HCT116 (cell line): Measurements from ENCODE around the gene SRPK2. TPM values are rescaled to one million over a fixed set of nuclear protein-coding genes. Genes with fewer than 3 reads are reported as not detected.

Source experiments
- ATAC-seq: fragments of 200-7000 bp; cut with Tn5 transposase; 2 replicates; pipeline ENCODE4 v1.9.1; 2020; ENCODE audit warnings: mild to moderate bottlenecking, moderate library complexity
- BruUV-seq: library from RNA; stranded (reverse); fragments of 400-500 nt; replicated peaks from 2 replicates; lab custom pipeline; 2021; lab: Mats Ljungman, UMichigan
- CTCF ChIA-PET: fragments of 300-600 bp; sonication (Branson Sonifier 250); formaldehyde crosslinking; loops from one replicate; lab custom pipeline; 2021; ENCODE audit warnings: antibody characterized with exemption; lab: Charles Lee
- POLR2A ChIA-PET: fragments of 300-600, 350-600 bp; sonication (Branson Sonifier 250); formaldehyde crosslinking; loops from one replicate; lab custom pipeline; 2021; ENCODE audit warnings: antibody characterized with exemption; lab: Charles Lee
- RAD21 ChIA-PET, 2 experiments: fragments of 300-600 bp; sonication (Branson Sonifier 250); formaldehyde crosslinking; loops; one replicate each; lab custom pipeline; 2023; ENCODE audit warnings: low total read pairs in 2 of 2; ENCODE audit not compliant: uncharacterized antibody in 2 of 2, unreplicated experiment in 2 of 2, low non-redundant PET in 1 of 2; lab: Charles Lee
- DNase-seq: peaks from one replicate; pipeline ENCODE4 v3.0.0-alpha.2; 2010; ENCODE audit warnings: low read depth, low spot score
- H2AFZ ChIP-seq: fragments of 200-600 bp; shearing (Covaris generic), sonication (generic); 2 replicates; pipeline ENCODE4 v1.6.1; 2017; ENCODE audit warnings: low read depth, mixed run types, mixed read lengths, antibody characterized with exemption, low read length; ENCODE audit not compliant: poor library complexity, severe bottlenecking
- H3K27ac ChIP-seq: 2 replicates; pipeline ENCODE4 v1.5.1; 2012; ENCODE audit warnings: low read depth, low read length
- H3K27me3 ChIP-seq: fragments of 200-600 bp; sonication (generic); 2 replicates; pipeline ENCODE4 v1.6.1; 2016; ENCODE audit warnings: mixed run types, low read length, mixed read lengths; ENCODE audit not compliant: insufficient read depth
- H3K36me3 ChIP-seq, 2 experiments: fragments of 200-500 bp in 1 of 2; fragments of 200-600 bp in 1 of 2; sonication (Bioruptor generic) in 1 of 2; sonication (generic) in 1 of 2; 2 replicates each; pipeline versions ENCODE4 v1.5.1 to v1.6.1; 2014 to 2016; ENCODE audit warnings: low read length in 2 of 2, inconsistent platforms in 1 of 2, mixed read lengths in 1 of 2, mixed run types in 1 of 2; ENCODE audit not compliant: insufficient read depth in 2 of 2, control insufficient read depth in 1 of 2
- H3K4me1 ChIP-seq, 2 experiments: fragments of 200-600 bp in 1 of 2; sonication (generic) in 1 of 2; 2 replicates each; pipeline versions ENCODE4 v1.5.1 to v1.6.1; 2012 to 2017; ENCODE audit warnings: low read length in 2 of 2, inconsistent platforms in 1 of 2, mild to moderate bottlenecking in 1 of 2, mixed read lengths in 1 of 2, mixed run types in 1 of 2, moderate library complexity in 1 of 2; ENCODE audit not compliant: insufficient read depth in 2 of 2, control insufficient read depth in 1 of 2
- H3K4me2 ChIP-seq: fragments of 200-600 bp; sonication (generic); 2 replicates; pipeline ENCODE4 v1.6.1; 2017; ENCODE audit warnings: mixed run types, low read length, mixed read lengths
- H3K4me3 ChIP-seq, 2 experiments: fragments of 200-600 bp in 1 of 2; sonication (generic) in 1 of 2; replicated peaks in 1 of 2; 2 replicates each; pipeline ENCODE4 v1.5.1; 2011 to 2016; ENCODE audit warnings: low read length in 2 of 2, control low read depth in 1 of 2, low read depth in 1 of 2, mild to moderate bottlenecking in 1 of 2, mixed read lengths in 1 of 2, mixed run types in 1 of 2
- H3K79me2 ChIP-seq: fragments of 200-600 bp; sonication (generic); 2 replicates; pipeline ENCODE4 v1.6.1; 2017; ENCODE audit warnings: mild to moderate bottlenecking, mixed run types, low read length, moderate library complexity, mixed read lengths; ENCODE audit not compliant: insufficient read depth
- H3K9ac ChIP-seq: fragments of 200-600 bp; sonication (generic); 2 replicates; pipeline ENCODE4 v1.6.1; 2016; ENCODE audit warnings: low read length, mixed read lengths
- H3K9me2 ChIP-seq: fragments of 200-600 bp; sonication (generic), shearing (Covaris generic); 2 replicates; pipeline ENCODE4 v1.6.1; 2017; ENCODE audit warnings: mixed run types, mild to moderate bottlenecking, moderate library complexity; ENCODE audit not compliant: insufficient read depth
- H3K9me3 ChIP-seq, 2 experiments: fragments of 200-500 bp in 1 of 2; fragments of 200-600 bp in 1 of 2; sonication (Bioruptor generic) in 1 of 2; sonication (generic) in 1 of 2; 2 replicates each; pipeline ENCODE4 v1.6.1; 2014 to 2017; ENCODE audit warnings: low read length in 2 of 2, mixed read lengths in 2 of 2, inconsistent platforms in 1 of 2, low read depth in 1 of 2, mild to moderate bottlenecking in 1 of 2, mixed run types in 1 of 2, moderate library complexity in 1 of 2; ENCODE audit not compliant: control insufficient read depth in 1 of 2, insufficient read depth in 1 of 2
- H4K20me1 ChIP-seq: fragments of 200-600 bp; sonication (generic), shearing (Covaris generic); 2 replicates; pipeline ENCODE4 v1.6.1; 2017; ENCODE audit warnings: mixed run types, mild to moderate bottlenecking, moderate library complexity; ENCODE audit not compliant: insufficient read depth
- EGR1 ChIP-seq: IDR thresholded peaks from 2 replicates; pipeline ENCODE4 v1.6.1; 2012; ENCODE audit warnings: low read depth
- EZH2phosphoT487 ChIP-seq: fragments of 200-600 bp; IDR thresholded peaks from 2 replicates; pipeline ENCODE4 v1.6.1; 2018; ENCODE audit warnings: antibody characterized with exemption, borderline replicate concordance
- POLR2AphosphoS5 ChIP-seq: IDR thresholded peaks from 2 replicates; pipeline ENCODE4 v1.6.1; 2011; ENCODE audit warnings: mild to moderate bottlenecking, low read depth, low read length, moderate library complexity
- RAD21 ChIP-seq: IDR thresholded peaks from 2 replicates; pipeline ENCODE4 v1.6.1; 2012; ENCODE audit warnings: low read depth, mild to moderate bottlenecking
- SIN3A ChIP-seq: IDR thresholded peaks from 2 replicates; pipeline ENCODE4 v1.6.1; 2012; ENCODE audit warnings: low read depth
- SP1 ChIP-seq: IDR thresholded peaks from 2 replicates; pipeline ENCODE4 v1.6.1; 2012; ENCODE audit warnings: low read depth
- YY1 ChIP-seq: IDR thresholded peaks from 2 replicates; pipeline ENCODE4 v1.6.1; 2011; ENCODE audit warnings: low read length, low read depth, moderate library complexity, mild to moderate bottlenecking; ENCODE audit not compliant: insufficient replicate concordance; ENCODE audit errors: extremely low read depth
- ZNF274 ChIP-seq: fragments of 200-500 bp; sonication (Bioruptor generic); IDR thresholded peaks from 2 replicates; pipeline ENCODE4 v1.6.1; 2014; ENCODE audit warnings: mild to moderate bottlenecking, low read depth, low read length, inconsistent platforms
- intact Hi-C: fragments of 100-400 bp; cut with micrococcal nuclease; formaldehyde crosslinking; loops from 2 replicates; pipeline ENCODE4 v1.10.0; 2022
- total RNA-seq: library from RNA; stranded (reverse); gene quantifications from one replicate; pipeline ENCODE4 v1.2.1, GENCODE V29; 2021; ENCODE audit not compliant: unreplicated experiment
- TF ChIP-seq, protein P1 (sequence below): IDR thresholded peaks from 2 replicates; pipeline ENCODE4 v1.6.1; 2012
- TF ChIP-seq, protein P2 (sequence below), 3 experiments: fragments of 200-600 bp in 1 of 3; sonication (generic) in 1 of 3; IDR thresholded peaks in 2 of 3; conservative IDR thresholded peaks in 1 of 3; 2 replicates each; pipeline ENCODE4 v1.5.1; 2012 to 2017; ENCODE audit warnings: low read depth in 2 of 3, low read length in 2 of 3, antibody characterized with exemption in 1 of 3, borderline replicate concordance in 1 of 3, control low read depth in 1 of 3, mild to moderate bottlenecking in 1 of 3, mixed read lengths in 1 of 3, mixed run types in 1 of 3, moderate library complexity in 1 of 3; ENCODE audit not compliant: insufficient read depth in 1 of 3
- TF ChIP-seq, protein P3 (sequence below): IDR thresholded peaks from 2 replicates; pipeline ENCODE4 v1.6.1; 2012
- TF ChIP-seq, protein P4 (sequence below): IDR thresholded peaks from 2 replicates; pipeline ENCODE4 v1.6.1; 2012; ENCODE audit warnings: low read depth

SRPK2 gene
- total RNA-seq, 1 experiment from 2014 or later = 37.4 TPM

DNA sequence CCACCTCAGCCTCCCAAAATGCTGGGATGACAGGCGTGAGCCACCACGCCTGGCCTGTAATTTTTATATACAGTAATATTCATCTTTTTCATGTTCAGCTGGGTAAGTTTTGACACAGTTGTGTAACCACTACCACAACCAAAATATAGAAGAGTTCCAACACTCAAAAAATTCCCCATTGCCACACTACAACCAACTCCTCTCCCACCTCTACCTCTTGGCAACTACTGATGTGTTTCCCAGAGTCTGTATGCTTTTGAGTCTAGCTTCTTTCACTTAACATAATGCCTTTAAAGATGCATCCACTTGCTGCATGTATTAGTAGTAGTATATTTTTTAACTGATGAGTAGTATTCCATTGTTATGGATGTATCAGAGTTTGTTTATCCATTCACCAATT is 90.7 kb downstream of the SRPK2 start:
- ChIA-PET RAD21 (no interaction called here), CTCF (no interaction called here), POLR2A (interaction anchor here (1.5 kb wide), 1 partner anchor 10 kb away, joined by 5 read pairs; no protein-coding TSS in a partner anchor)
- Histone ChIP-seq H3K9me3 (no peaks in the 10 kb centered on the region), H2AFZ (no peak overlapping the region), H3K79me2 (peaks cover 44% of the 10 kb centered on the region), H3K9ac (no peak overlapping the region), H3K36me3 (no peaks in the 10 kb centered on the region), H3K4me3 (no peak overlapping the region), H3K27me3 (no peaks in the 10 kb centered on the region), H3K4me2 (no peak overlapping the region), H4K20me1 (0 out of 2 replicates have a peak, but pooled peaks cover 5% of the 10 kb centered on the region), H3K9me2 (no peaks in the 10 kb centered on the region), H3K27ac (no peak overlapping the region), H3K4me1 (no peaks in the 10 kb centered on the region)
- ATAC-seq = no peak
- no peak for DNase-seq
- TF ChIP-seq SIN3A (no peak), POLR2AphosphoS5 (no peak), YY1 (no peak), EGR1 (no peak), RAD21 (no peak), EZH2phosphoT487 (no peak), SP1 (no peak), ZNF274 (no peak)
- TF ChIP-seq, protein P1, sequence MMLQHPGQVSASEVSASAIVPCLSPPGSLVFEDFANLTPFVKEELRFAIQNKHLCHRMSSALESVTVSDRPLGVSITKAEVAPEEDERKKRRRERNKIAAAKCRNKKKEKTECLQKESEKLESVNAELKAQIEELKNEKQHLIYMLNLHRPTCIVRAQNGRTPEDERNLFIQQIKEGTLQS = no peak
- TF ChIP-seq, protein P2, sequence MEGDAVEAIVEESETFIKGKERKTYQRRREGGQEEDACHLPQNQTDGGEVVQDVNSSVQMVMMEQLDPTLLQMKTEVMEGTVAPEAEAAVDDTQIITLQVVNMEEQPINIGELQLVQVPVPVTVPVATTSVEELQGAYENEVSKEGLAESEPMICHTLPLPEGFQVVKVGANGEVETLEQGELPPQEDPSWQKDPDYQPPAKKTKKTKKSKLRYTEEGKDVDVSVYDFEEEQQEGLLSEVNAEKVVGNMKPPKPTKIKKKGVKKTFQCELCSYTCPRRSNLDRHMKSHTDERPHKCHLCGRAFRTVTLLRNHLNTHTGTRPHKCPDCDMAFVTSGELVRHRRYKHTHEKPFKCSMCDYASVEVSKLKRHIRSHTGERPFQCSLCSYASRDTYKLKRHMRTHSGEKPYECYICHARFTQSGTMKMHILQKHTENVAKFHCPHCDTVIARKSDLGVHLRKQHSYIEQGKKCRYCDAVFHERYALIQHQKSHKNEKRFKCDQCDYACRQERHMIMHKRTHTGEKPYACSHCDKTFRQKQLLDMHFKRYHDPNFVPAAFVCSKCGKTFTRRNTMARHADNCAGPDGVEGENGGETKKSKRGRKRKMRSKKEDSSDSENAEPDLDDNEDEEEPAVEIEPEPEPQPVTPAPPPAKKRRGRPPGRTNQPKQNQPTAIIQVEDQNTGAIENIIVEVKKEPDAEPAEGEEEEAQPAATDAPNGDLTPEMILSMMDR (IDR thresholded peaks at IDR 0.05 in 2 of 3, conservative IDR thresholded peaks at IDR 0.05 in 1 of 3; ENCODE audit: borderline replicate concordance in 1 of 3, insufficient read depth in 1 of 3, low read depth in 2 of 3, low read length in 2 of 3) = no peak
- TF ChIP-seq, protein P3, sequence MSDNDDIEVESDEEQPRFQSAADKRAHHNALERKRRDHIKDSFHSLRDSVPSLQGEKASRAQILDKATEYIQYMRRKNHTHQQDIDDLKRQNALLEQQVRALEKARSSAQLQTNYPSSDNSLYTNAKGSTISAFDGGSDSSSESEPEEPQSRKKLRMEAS = no peak
- TF ChIP-seq, protein P4, sequence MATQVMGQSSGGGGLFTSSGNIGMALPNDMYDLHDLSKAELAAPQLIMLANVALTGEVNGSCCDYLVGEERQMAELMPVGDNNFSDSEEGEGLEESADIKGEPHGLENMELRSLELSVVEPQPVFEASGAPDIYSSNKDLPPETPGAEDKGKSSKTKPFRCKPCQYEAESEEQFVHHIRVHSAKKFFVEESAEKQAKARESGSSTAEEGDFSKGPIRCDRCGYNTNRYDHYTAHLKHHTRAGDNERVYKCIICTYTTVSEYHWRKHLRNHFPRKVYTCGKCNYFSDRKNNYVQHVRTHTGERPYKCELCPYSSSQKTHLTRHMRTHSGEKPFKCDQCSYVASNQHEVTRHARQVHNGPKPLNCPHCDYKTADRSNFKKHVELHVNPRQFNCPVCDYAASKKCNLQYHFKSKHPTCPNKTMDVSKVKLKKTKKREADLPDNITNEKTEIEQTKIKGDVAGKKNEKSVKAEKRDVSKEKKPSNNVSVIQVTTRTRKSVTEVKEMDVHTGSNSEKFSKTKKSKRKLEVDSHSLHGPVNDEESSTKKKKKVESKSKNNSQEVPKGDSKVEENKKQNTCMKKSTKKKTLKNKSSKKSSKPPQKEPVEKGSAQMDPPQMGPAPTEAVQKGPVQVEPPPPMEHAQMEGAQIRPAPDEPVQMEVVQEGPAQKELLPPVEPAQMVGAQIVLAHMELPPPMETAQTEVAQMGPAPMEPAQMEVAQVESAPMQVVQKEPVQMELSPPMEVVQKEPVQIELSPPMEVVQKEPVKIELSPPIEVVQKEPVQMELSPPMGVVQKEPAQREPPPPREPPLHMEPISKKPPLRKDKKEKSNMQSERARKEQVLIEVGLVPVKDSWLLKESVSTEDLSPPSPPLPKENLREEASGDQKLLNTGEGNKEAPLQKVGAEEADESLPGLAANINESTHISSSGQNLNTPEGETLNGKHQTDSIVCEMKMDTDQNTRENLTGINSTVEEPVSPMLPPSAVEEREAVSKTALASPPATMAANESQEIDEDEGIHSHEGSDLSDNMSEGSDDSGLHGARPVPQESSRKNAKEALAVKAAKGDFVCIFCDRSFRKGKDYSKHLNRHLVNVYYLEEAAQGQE = no peak
- intact Hi-C loops = no loop called here
- BruUV-seq = no TSS peak
